ENCODE data around the gene FNBP1.
A peak's percentile ranks its signal among the peaks of the same experiment; 100 is the strongest.

GRCh38 chr9:130043654-130044623 lies 950 bp upstream of the FNBP1 start:
- no peak for TF ChIP-seq CTCF (IDR thresholded peaks at IDR 0.05)
- TF ChIP-seq AFF4 (CRISPR knock-in tag; IDR thresholded peaks at IDR 0.05; ENCODE audit: borderline replicate concordance) = no peak
- TF ChIP-seq ZBTB21 (CRISPR knock-in tag; IDR thresholded peaks at IDR 0.05; ENCODE audit: borderline replicate concordance) = peak; percentile 65; the same call in 1 of the 2 replicates
- TF ChIP-seq, protein P1, sequence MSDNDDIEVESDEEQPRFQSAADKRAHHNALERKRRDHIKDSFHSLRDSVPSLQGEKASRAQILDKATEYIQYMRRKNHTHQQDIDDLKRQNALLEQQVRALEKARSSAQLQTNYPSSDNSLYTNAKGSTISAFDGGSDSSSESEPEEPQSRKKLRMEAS (CRISPR knock-in tag; IDR thresholded peaks at IDR 0.05) = peak; percentile 86; the same call in 1 of the 2 replicates
- TF ChIP-seq, protein P2, sequence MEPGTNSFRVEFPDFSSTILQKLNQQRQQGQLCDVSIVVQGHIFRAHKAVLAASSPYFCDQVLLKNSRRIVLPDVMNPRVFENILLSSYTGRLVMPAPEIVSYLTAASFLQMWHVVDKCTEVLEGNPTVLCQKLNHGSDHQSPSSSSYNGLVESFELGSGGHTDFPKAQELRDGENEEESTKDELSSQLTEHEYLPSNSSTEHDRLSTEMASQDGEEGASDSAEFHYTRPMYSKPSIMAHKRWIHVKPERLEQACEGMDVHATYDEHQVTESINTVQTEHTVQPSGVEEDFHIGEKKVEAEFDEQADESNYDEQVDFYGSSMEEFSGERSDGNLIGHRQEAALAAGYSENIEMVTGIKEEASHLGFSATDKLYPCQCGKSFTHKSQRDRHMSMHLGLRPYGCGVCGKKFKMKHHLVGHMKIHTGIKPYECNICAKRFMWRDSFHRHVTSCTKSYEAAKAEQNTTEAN (CRISPR knock-in tag; IDR thresholded peaks at IDR 0.05) = no peak
- TF ChIP-seq TEAD1 (CRISPR knock-in tag; IDR thresholded peaks at IDR 0.05) = no peak
- TF ChIP-seq GABPB1 (CRISPR knock-in tag; IDR thresholded peaks at IDR 0.05) = 0 out of 2 replicates have a peak, but pooled peaks have one; percentile 13
